Activated CD8-positive, alpha-beta T cell treated with anti-CD3 and anti-CD28 coated beads for 36 hours (primary cell): ENCODE measurements around the gene CDH10. TPM values are rescaled to one million over a fixed set of nuclear protein-coding genes. Genes with fewer than 3 reads are reported as not detected.

ENCODE experiments used
- ATAC-seq: fragments of 200-7000 bp; cut with Tn5 transposase; one replicate; pipeline ENCODE4 v1.10.0; 2021; ENCODE audit warnings: mild to moderate bottlenecking, moderate library complexity
- CTCF ChIA-PET: fragments of 350-600 bp; sonication (Branson Sonifier 250); formaldehyde crosslinking; loops from one replicate; lab custom pipeline; 2021; ENCODE audit warnings: antibody characterized with exemption; lab: Charles Lee
- POLR2A ChIA-PET: fragments of 350-600 bp; sonication (Branson Sonifier 250); formaldehyde crosslinking; loops from one replicate; lab custom pipeline; 2021; ENCODE audit warnings: antibody characterized with exemption; lab: Charles Lee
- DNase-seq: peaks from one replicate; pipeline ENCODE4 v3.0.0-alpha.2; 2020
- H3K27ac Mint-ChIP-seq: one replicate; pipeline ENCODE4 v1.8.0; 2021; ENCODE audit warnings: mild to moderate bottlenecking, mixed read lengths
- H3K27me3 Mint-ChIP-seq: one replicate; pipeline ENCODE4 v1.8.0; 2021; ENCODE audit warnings: mixed read lengths
- H3K36me3 Mint-ChIP-seq: one replicate; pipeline ENCODE4 v1.8.0; 2021; ENCODE audit warnings: low read depth, mixed read lengths
- H3K4me1 Mint-ChIP-seq: one replicate; pipeline ENCODE4 v1.8.0; 2021; ENCODE audit warnings: low read depth, mixed read lengths
- H3K4me3 Mint-ChIP-seq: one replicate; pipeline ENCODE4 v1.8.0; 2021; ENCODE audit warnings: mild to moderate bottlenecking, moderate library complexity, mixed read lengths
- H3K9me3 Mint-ChIP-seq: one replicate; pipeline ENCODE4 v1.8.0; 2021; ENCODE audit warnings: mixed read lengths
- CTCF ChIP-seq: fragments of 200-600 bp; IDR thresholded peaks from one replicate; pipeline ENCODE4 v1.8.0; 2022; ENCODE audit warnings: antibody characterized with exemption, mild to moderate bottlenecking
- intact Hi-C: fragments of 100-400 bp; cut with micrococcal nuclease; formaldehyde crosslinking; loops from one replicate; pipeline ENCODE4 v1.10.0; 2022
- total RNA-seq, 2 experiments: library from RNA; stranded (reverse); gene quantifications; one replicate each; pipeline ENCODE4 v1.2.3, GENCODE V29; 2021

CDH10 gene
- total RNA-seq, 2 experiments from 2014 or later, result not detected

DNA sequence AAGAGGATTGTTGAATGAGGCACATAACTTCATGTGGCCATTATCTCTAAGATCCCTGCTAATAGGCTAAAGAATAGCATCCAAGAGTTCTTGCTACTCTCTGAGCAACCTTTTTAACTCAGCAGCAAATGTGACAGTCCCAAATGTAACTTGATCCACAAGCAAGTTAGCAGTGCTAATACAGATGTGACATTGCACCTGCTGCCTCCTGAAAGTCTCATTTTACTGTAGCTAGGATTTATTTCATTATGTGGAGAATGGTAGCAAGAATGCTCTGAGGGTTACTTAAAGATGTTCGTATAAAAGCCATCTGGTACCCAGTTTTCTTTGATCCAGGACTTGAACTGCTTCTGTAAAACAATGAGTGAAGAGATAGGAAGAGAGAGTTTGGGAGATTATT is 45.8 kb downstream of the CDH10 start:
- peaks cover 9% of the 10 kb centered on the region for H3K9me3 Mint-ChIP-seq
- no peaks in the 10 kb centered on the region for H3K36me3 Mint-ChIP-seq
- ChIA-PET CTCF (no interaction called here), POLR2A (no interaction called here)
- H3K27me3 Mint-ChIP-seq, result no peaks in the 10 kb centered on the region
- intact Hi-C loops, result no loop called here
- H3K27ac Mint-ChIP-seq, result no peak overlapping the region
- H3K4me1 Mint-ChIP-seq, result no peaks in the 10 kb centered on the region
- no peak overlapping the region for H3K4me3 Mint-ChIP-seq
- ATAC-seq (no peak), DNase-seq (no peak)
- no peak for TF ChIP-seq CTCF

DNA sequence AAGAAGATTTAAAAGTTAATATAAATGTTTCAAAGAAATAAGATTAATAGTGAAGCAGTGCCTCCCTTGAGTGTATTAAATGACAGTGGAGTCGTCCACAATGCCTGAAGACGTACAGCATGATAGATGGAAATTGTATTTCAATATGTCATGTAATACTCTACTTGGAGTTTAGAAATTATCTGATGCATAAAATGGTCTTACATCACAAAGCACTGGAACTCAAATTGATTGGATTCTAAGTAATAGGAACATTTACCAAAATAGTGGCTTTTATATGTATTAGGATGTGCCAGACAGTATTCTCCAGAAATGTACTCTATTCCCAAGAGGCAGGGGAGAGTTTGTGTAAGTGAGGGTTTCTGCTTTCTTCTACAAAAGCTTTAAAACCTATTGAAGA is 49.4 kb downstream of the CDH10 start:
- intact Hi-C loops, result no loop called here
- TF ChIP-seq CTCF, result no peak
- Mint-ChIP-seq H3K36me3 (no peaks in the 10 kb centered on the region), H3K4me1 (no peaks in the 10 kb centered on the region), H3K9me3 (peaks cover 3% of the 10 kb centered on the region), H3K4me3 (no peak overlapping the region), H3K27me3 (no peaks in the 10 kb centered on the region), H3K27ac (no peak overlapping the region)
- ATAC-seq (no peak), DNase-seq (no peak)
- ChIA-PET POLR2A (no interaction called here), CTCF (no interaction called here)

- H3K4me1 Mint-ChIP-seq, result no peaks in the 10 kb centered on the region
- intact Hi-C loops, result no loop called here
- no peak for TF ChIP-seq CTCF
- ATAC-seq (no peak), DNase-seq (no peak)
- H3K27me3 Mint-ChIP-seq, result no peaks in the 10 kb centered on the region
- no peak overlapping the region for H3K4me3 Mint-ChIP-seq
- H3K36me3 Mint-ChIP-seq, result no peaks in the 10 kb centered on the region
- CTCF ChIA-PET, result no interaction called here
- no peak overlapping the region for H3K27ac Mint-ChIP-seq
- peaks cover 5% of the 10 kb centered on the region for H3K9me3 Mint-ChIP-seq
- POLR2A ChIA-PET, result no interaction called here
Measured at GRCh38 chr5:24591426-24591825, 53.4 kb downstream of the CDH10 start.

GRCh38 chr5:24589566-24589965 is 55.2 kb downstream of the CDH10 start:
- CTCF ChIA-PET, result no interaction called here
- Mint-ChIP-seq H3K4me1 (no peaks in the 10 kb centered on the region), H3K4me3 (no peak overlapping the region), H3K27me3 (no peaks in the 10 kb centered on the region), H3K9me3 (peaks cover 7% of the 10 kb centered on the region), H3K36me3 (no peaks in the 10 kb centered on the region), H3K27ac (no peak overlapping the region)
- POLR2A ChIA-PET, result no interaction called here
- no peak for ATAC-seq
- intact Hi-C loops, result no loop called here
- TF ChIP-seq CTCF, result no peak
- no peak for DNase-seq

- H3K36me3 Mint-ChIP-seq, result no peaks in the 10 kb centered on the region
- intact Hi-C loops, result no loop called here
Measured at GRCh38 chr5:24585751-24586150, 59.0 kb downstream of the CDH10 start.

More at GRCh38 chr5:24585751-24586150, 59.0 kb downstream of the CDH10 start:
- POLR2A ChIA-PET, result no interaction called here
- Mint-ChIP-seq H3K9me3 (peaks cover 12% of the 10 kb centered on the region), H3K4me3 (no peak overlapping the region), H3K27me3 (no peaks in the 10 kb centered on the region), H3K27ac (no peak overlapping the region), H3K4me1 (no peaks in the 10 kb centered on the region)
- TF ChIP-seq CTCF, result no peak
- ATAC-seq (no peak), DNase-seq (no peak)
- CTCF ChIA-PET, result no interaction called here
